HEK293 (cell line): ENCODE data around the gene LRSAM1.
A peak's percentile ranks its signal among the peaks of the same experiment; 100 is the strongest.

Experiments
- CTCF ChIA-PET: fragments of 350-600 bp; formaldehyde crosslinking; extraction: SDS; loops from one replicate; lab custom pipeline; 2021; ENCODE audit warnings: antibody characterized with exemption; lab: Yijun Ruan, JAX
- POLR2A ChIA-PET: fragments of 300-600 bp; formaldehyde crosslinking; extraction: SDS; loops from one replicate; lab custom pipeline; 2020; ENCODE audit warnings: antibody characterized with exemption, inconsistent platforms; lab: Yijun Ruan, JAX
- H3K27ac ChIP-seq: fragments of 200-500 bp; sonication (Bioruptor generic); 2 replicates; pipeline ENCODE4 v1.5.1; 2014; ENCODE audit warnings: low read depth, low read length, control low read depth, inconsistent platforms; ENCODE audit errors: extremely low read depth
- H3K36me3 ChIP-seq, 2 experiments: fragments of 200-500 bp in 1 of 2; sonication (Bioruptor generic) in 1 of 2; 1 replicate in 1 of 2; 2 replicates in 1 of 2; pipeline ENCODE4 v1.5.1; 2014 to 2017; ENCODE audit warnings: inconsistent platforms in 2 of 2, low read length in 2 of 2; ENCODE audit not compliant: control insufficient read depth in 2 of 2, insufficient read depth in 1 of 2
- H3K4me1 ChIP-seq: fragments of 200-500 bp; sonication (Bioruptor generic); 2 replicates; pipeline ENCODE4 v1.5.1; 2014; ENCODE audit warnings: mild to moderate bottlenecking, low read length, inconsistent platforms; ENCODE audit not compliant: control insufficient read depth, insufficient read depth
- H3K4me3 ChIP-seq: 2 replicates; pipeline ENCODE4 v1.5.1; 2011; ENCODE audit warnings: low read depth, mild to moderate bottlenecking, control low read depth, low read length, moderate library complexity
- H3K9me3 ChIP-seq: fragments of 200-500 bp; sonication (Bioruptor generic); 2 replicates; pipeline ENCODE4 v1.5.1; 2014; ENCODE audit warnings: low read depth, low read length, inconsistent platforms; ENCODE audit not compliant: control insufficient read depth, insufficient read depth
- EGR2 ChIP-seq: fragments of 450-650 bp; formaldehyde crosslinking; IDR thresholded peaks from 2 replicates; pipeline ENCODE4 v1.5.1; 2016; ENCODE audit warnings: low read depth, missing biosample characterization, missing genetic modification characterization
- GLIS1 ChIP-seq: fragments of 450-650 bp; formaldehyde crosslinking; IDR thresholded peaks from 2 replicates; pipeline ENCODE4 v1.5.1; 2016; ENCODE audit warnings: missing biosample characterization, missing genetic modification characterization
- OSR2 ChIP-seq: fragments of 450-650 bp; formaldehyde crosslinking; IDR thresholded peaks from 2 replicates; pipeline ENCODE4 v1.5.1; 2016; ENCODE audit warnings: missing biosample characterization, missing genetic modification characterization
- ZBTB21 ChIP-seq: fragments of 450-650 bp; formaldehyde crosslinking; IDR thresholded peaks from 2 replicates; pipeline ENCODE4 v1.5.1; 2017; ENCODE audit warnings: missing biosample characterization, missing genetic modification characterization
- ZFP41 ChIP-seq: fragments of 450-650 bp; formaldehyde crosslinking; IDR thresholded peaks from 2 replicates; pipeline ENCODE4 v1.5.1; 2016; ENCODE audit warnings: missing biosample characterization, missing genetic modification characterization, borderline replicate concordance
- ZFP69B ChIP-seq: fragments of 450-650 bp; formaldehyde crosslinking; IDR thresholded peaks from 2 replicates; pipeline ENCODE4 v1.5.1; 2016; ENCODE audit warnings: missing biosample characterization, missing genetic modification characterization
- ZIC2 ChIP-seq: fragments of 450-650 bp; formaldehyde crosslinking; IDR thresholded peaks from 2 replicates; pipeline ENCODE4 v1.5.1; 2016; ENCODE audit warnings: missing biosample characterization, missing genetic modification characterization
- ZNF157 ChIP-seq: fragments of 450-650 bp; formaldehyde crosslinking; IDR thresholded peaks from 2 replicates; pipeline ENCODE4 v1.5.1; 2016; ENCODE audit warnings: missing biosample characterization, missing genetic modification characterization
- ZNF174 ChIP-seq: fragments of 450-650 bp; formaldehyde crosslinking; IDR thresholded peaks from 2 replicates; pipeline ENCODE4 v1.5.0; 2017; ENCODE audit warnings: missing biosample characterization, mild to moderate bottlenecking, missing genetic modification characterization
- ZNF211 ChIP-seq: fragments of 450-650 bp; formaldehyde crosslinking; IDR thresholded peaks from 2 replicates; pipeline ENCODE4 v1.5.1; 2016; ENCODE audit warnings: low read depth, missing biosample characterization, missing genetic modification characterization
- ZNF214 ChIP-seq: fragments of 450-650 bp; formaldehyde crosslinking; IDR thresholded peaks from 2 replicates; pipeline ENCODE4 v1.5.1; 2017; ENCODE audit warnings: missing biosample characterization, mild to moderate bottlenecking, missing genetic modification characterization, borderline replicate concordance
- ZNF23 ChIP-seq: fragments of 450-650 bp; formaldehyde crosslinking; IDR thresholded peaks from 2 replicates; pipeline ENCODE4 v1.5.1; 2016; ENCODE audit warnings: missing biosample characterization, missing genetic modification characterization, borderline replicate concordance
- ZNF239 ChIP-seq: fragments of 450-650 bp; formaldehyde crosslinking; IDR thresholded peaks from 2 replicates; pipeline ENCODE4 v1.5.1; 2016; ENCODE audit warnings: missing biosample characterization, missing genetic modification characterization
- ZNF341 ChIP-seq: fragments of 450-650 bp; formaldehyde crosslinking; IDR thresholded peaks from 2 replicates; pipeline ENCODE4; 2016; ENCODE audit warnings: low read depth, missing biosample characterization, missing genetic modification characterization
- ZNF37A ChIP-seq: fragments of 450-650 bp; IDR thresholded peaks from 2 replicates; pipeline ENCODE4 v1.5.1; 2018; ENCODE audit warnings: missing biosample characterization, missing genetic modification characterization
- ZNF600 ChIP-seq: fragments of 450-650 bp; formaldehyde crosslinking; IDR thresholded peaks from 2 replicates; pipeline ENCODE4 v1.5.1; 2016; ENCODE audit warnings: missing biosample characterization, missing genetic modification characterization
- ZNF610 ChIP-seq: fragments of 450-650 bp; formaldehyde crosslinking; IDR thresholded peaks from 2 replicates; pipeline ENCODE4 v1.5.1; 2016; ENCODE audit warnings: missing biosample characterization, missing genetic modification characterization, borderline replicate concordance
- ZNF707 ChIP-seq: fragments of 450-650 bp; formaldehyde crosslinking; IDR thresholded peaks from 2 replicates; pipeline ENCODE4 v1.5.1; 2016; ENCODE audit warnings: missing biosample characterization, missing genetic modification characterization
- ZSCAN30 ChIP-seq: fragments of 450-650 bp; IDR thresholded peaks from 2 replicates; pipeline ENCODE4 v1.5.1; 2018; ENCODE audit warnings: missing biosample characterization, mild to moderate bottlenecking, missing genetic modification characterization, moderate library complexity
- TF ChIP-seq, protein P1 (sequence below): fragments of 450-650 bp; formaldehyde crosslinking; conservative IDR thresholded peaks from 2 replicates; pipeline ENCODE4 v1.5.1; 2016; ENCODE audit warnings: low read depth, missing biosample characterization, missing genetic modification characterization
- TF ChIP-seq, protein P2 (sequence below): fragments of 450-650 bp; formaldehyde crosslinking; IDR thresholded peaks from 2 replicates; pipeline ENCODE4 v1.5.1; 2016; ENCODE audit warnings: missing biosample characterization, missing genetic modification characterization
- TF ChIP-seq, protein P3 (sequence below): sonication (generic); formaldehyde crosslinking; IDR thresholded peaks from 2 replicates; pipeline ENCODE4 v1.8.1; 2022; ENCODE audit warnings: mild to moderate bottlenecking, moderate library complexity, missing genetic modification reagents

Gene LRSAM1

DNA sequence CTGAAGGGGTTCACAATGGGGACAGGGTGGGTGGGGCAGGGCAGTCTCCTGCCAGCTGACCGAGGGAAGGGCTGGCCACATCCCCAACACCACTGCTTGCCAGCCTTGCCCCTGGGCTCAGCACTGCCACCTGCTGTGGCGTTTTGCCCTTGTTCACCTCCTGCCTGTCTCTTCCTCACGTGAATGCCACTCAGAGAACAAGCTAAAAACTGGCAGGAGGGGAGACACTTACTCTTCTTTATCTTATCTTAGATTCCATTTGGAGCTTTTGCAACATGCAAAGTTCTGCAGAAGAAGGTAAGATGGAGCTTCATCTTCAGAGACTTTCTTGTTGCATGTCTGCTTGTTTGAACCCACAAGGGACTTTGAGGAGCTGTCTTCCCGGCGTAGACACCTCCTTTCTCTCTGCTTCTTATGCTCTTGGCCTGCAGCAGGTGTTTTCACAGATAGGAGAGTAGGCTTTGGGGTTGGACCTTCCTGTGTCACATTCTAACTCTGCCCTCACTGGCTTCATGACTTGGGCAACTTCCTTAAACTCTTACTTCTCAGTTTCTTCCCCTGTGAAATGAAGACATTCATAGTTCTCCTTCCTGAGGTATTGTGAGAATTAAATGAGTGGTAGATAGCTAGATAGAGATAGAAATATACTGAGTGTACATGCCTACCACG is 4.1 kb downstream of the LRSAM1 start:
- POLR2A ChIA-PET, result interaction anchor here (0.9 kb wide), 1 partner anchor 59 kb away, joined by 3 read pairs; the partner anchor contains the start of gene SLC2A8
- no peak for TF ChIP-seq ZNF37A (tag by site-specific recombination)
- TF ChIP-seq, protein P1, sequence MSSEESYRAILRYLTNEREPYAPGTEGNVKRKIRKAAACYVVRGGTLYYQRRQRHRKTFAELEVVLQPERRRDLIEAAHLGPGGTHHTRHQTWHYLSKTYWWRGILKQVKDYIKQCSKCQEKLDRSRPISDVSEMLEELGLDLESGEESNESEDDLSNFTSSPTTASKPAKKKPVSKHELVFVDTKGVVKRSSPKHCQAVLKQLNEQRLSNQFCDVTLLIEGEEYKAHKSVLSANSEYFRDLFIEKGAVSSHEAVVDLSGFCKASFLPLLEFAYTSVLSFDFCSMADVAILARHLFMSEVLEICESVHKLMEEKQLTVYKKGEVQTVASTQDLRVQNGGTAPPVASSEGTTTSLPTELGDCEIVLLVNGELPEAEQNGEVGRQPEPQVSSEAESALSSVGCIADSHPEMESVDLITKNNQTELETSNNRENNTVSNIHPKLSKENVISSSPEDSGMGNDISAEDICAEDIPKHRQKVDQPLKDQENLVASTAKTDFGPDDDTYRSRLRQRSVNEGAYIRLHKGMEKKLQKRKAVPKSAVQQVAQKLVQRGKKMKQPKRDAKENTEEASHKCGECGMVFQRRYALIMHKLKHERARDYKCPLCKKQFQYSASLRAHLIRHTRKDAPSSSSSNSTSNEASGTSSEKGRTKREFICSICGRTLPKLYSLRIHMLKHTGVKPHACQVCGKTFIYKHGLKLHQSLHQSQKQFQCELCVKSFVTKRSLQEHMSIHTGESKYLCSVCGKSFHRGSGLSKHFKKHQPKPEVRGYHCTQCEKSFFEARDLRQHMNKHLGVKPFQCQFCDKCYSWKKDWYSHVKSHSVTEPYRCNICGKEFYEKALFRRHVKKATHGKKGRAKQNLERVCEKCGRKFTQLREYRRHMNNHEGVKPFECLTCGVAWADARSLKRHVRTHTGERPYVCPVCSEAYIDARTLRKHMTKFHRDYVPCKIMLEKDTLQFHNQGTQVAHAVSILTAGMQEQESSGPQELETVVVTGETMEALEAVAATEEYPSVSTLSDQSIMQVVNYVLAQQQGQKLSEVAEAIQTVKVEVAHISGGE (tag by site-specific recombination), result peak; percentile 75
- TF ChIP-seq, protein P2, sequence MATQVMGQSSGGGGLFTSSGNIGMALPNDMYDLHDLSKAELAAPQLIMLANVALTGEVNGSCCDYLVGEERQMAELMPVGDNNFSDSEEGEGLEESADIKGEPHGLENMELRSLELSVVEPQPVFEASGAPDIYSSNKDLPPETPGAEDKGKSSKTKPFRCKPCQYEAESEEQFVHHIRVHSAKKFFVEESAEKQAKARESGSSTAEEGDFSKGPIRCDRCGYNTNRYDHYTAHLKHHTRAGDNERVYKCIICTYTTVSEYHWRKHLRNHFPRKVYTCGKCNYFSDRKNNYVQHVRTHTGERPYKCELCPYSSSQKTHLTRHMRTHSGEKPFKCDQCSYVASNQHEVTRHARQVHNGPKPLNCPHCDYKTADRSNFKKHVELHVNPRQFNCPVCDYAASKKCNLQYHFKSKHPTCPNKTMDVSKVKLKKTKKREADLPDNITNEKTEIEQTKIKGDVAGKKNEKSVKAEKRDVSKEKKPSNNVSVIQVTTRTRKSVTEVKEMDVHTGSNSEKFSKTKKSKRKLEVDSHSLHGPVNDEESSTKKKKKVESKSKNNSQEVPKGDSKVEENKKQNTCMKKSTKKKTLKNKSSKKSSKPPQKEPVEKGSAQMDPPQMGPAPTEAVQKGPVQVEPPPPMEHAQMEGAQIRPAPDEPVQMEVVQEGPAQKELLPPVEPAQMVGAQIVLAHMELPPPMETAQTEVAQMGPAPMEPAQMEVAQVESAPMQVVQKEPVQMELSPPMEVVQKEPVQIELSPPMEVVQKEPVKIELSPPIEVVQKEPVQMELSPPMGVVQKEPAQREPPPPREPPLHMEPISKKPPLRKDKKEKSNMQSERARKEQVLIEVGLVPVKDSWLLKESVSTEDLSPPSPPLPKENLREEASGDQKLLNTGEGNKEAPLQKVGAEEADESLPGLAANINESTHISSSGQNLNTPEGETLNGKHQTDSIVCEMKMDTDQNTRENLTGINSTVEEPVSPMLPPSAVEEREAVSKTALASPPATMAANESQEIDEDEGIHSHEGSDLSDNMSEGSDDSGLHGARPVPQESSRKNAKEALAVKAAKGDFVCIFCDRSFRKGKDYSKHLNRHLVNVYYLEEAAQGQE (tag by site-specific recombination), result no peak
- TF ChIP-seq ZIC2, result no peak
- no peak for TF ChIP-seq ZNF214 (tag by site-specific recombination)
- TF ChIP-seq, all 188 proteins: peak for 1
- Histone ChIP-seq H3K9me3 (no peaks in the 10 kb centered on the region), H3K36me3 (peaks cover 0 to 54% of the 10 kb centered on the region in 2 experiments; a peak in 2 of 3 replicates), H3K27ac (no peak overlapping the region), H3K4me1 (no peaks in the 10 kb centered on the region), H3K4me3 (no peak overlapping the region)
- CTCF ChIA-PET, result interaction anchor here (0.6 to 1.4 kb wide), 17 partner anchors 8 to 242 kb away, joined by 3 to 6 read pairs (median 3); no protein-coding TSS in a partner anchor

DNA sequence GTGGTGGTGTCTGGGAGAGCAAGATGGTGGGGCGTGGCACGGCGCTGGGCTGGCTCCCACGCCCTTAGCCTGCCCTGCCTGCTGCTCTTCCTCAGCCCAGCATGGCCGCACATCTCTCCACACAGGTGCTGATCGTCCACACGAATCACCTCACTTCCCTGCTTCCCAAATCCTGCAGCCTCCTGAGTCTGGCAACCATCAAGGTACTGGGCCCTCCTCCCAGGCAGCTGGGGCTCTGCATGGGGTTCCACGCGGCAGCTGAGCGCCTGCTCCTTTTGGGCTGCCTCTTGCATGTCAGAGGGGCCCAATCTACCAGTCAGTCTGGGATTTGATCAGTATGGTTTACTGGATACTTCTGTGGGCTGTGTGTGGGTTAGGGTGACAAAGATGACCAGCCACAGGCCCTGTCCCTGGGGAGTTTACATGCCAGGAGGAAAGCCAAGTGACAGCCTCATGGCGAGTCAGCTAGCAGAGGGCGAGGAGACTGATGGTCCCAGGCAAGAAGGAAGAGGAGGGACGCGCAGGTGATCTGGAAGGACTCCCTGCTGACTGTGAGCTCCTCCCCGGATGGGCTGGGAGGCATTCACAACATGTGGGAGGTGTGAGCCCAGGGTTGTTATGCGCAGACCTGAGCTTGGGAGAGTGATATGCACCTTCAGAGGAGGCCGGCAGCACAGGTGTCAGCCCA is 6.0 kb downstream of the LRSAM1 start:
- CTCF ChIA-PET, result interaction anchor here (0.9 kb wide), 1 partner anchor 129 kb away, joined by 3 read pairs; no protein-coding TSS in a partner anchor
- Histone ChIP-seq H3K4me3 (no peak overlapping the region), H3K9me3 (no peaks in the 10 kb centered on the region), H3K36me3 (peaks cover 0 to 66% of the 10 kb centered on the region in 2 experiments; a peak in 2 of 3 replicates), H3K27ac (no peak overlapping the region), H3K4me1 (no peaks in the 10 kb centered on the region)
- peak; percentile 46; the same call in 1 of the 2 replicates for TF ChIP-seq GLIS1 (tag by site-specific recombination)
- 0 out of 2 replicates have a peak, but pooled peaks have one; percentile 50 for TF ChIP-seq ZNF600 (tag by site-specific recombination)
- 0 out of 2 replicates have a peak, but pooled peaks have one; percentile 18 for TF ChIP-seq EGR2 (tag by site-specific recombination)
- TF ChIP-seq, protein P3, sequence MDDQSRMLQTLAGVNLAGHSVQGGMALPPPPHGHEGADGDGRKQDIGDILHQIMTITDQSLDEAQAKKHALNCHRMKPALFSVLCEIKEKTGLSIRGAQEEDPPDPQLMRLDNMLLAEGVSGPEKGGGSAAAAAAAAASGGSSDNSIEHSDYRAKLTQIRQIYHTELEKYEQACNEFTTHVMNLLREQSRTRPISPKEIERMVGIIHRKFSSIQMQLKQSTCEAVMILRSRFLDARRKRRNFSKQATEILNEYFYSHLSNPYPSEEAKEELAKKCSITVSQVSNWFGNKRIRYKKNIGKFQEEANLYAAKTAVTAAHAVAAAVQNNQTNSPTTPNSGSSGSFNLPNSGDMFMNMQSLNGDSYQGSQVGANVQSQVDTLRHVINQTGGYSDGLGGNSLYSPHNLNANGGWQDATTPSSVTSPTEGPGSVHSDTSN (CRISPR knock-in tag), result no peak
- POLR2A ChIA-PET, result interaction anchor here (1.3 kb wide), 1 partner anchor 9 kb away, joined by 6 read pairs; no protein-coding TSS in a partner anchor

DNA sequence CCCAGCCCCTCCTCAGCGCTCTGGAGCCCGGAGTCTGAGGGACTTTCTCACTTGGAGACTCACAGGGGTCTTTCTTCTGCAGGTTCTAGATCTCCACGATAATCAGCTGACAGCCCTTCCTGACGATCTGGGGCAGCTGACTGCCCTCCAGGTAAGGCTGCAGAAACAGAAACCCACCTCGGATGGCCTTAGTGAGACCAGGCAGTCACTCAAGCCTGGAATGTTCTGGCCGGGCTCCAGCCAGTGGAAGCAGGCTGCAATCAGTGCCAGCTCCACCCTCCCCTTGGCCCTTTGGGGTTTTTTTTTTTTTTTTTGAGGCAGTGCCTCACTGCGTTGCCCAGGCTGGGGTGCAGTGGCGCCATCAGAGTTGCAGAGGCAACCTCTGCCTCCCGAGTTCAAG is 7.6 kb downstream of the LRSAM1 start:
- Histone ChIP-seq H3K4me1 (no peaks in the 10 kb centered on the region), H3K9me3 (no peaks in the 10 kb centered on the region), H3K4me3 (no peak overlapping the region), H3K36me3 (peaks cover 0 to 75% of the 10 kb centered on the region in 2 experiments; a peak in 2 of 3 replicates), H3K27ac (no peak overlapping the region)
- ChIA-PET POLR2A (no interaction called here), CTCF (interaction anchor here (0.6 kb wide), 1 partner anchor 116 kb away, joined by 3 read pairs; no protein-coding TSS in a partner anchor)
- TF ChIP-seq ZNF211 (tag by site-specific recombination), result no peak
- no peak for TF ChIP-seq ZNF341 (tag by site-specific recombination)
- TF ChIP-seq OSR2 (tag by site-specific recombination), result no peak
- TF ChIP-seq ZNF23 (tag by site-specific recombination), result no peak
- TF ChIP-seq ZNF239 (tag by site-specific recombination), result no peak
- no peak for TF ChIP-seq ZFP41 (tag by site-specific recombination)
- no peak for TF ChIP-seq ZFP69B (tag by site-specific recombination)
- TF ChIP-seq ZSCAN30 (tag by site-specific recombination), result no peak
- TF ChIP-seq ZNF610 (tag by site-specific recombination), result no peak
- TF ChIP-seq ZNF174 (tag by site-specific recombination), result no peak
- no peak for TF ChIP-seq ZNF157 (tag by site-specific recombination)
- TF ChIP-seq ZBTB21 (tag by site-specific recombination), result no peak
- TF ChIP-seq ZNF707, result no peak
